Measurements from ENCODE around the gene VWA8.
A peak's percentile ranks its signal among the peaks of the same experiment; 100 is the strongest.

The VWA8 gene

GRCh38 chr13:41691274-41691673 is 269.6 kb downstream of the VWA8 start:
- DNase-seq (ENCODE audit: low read depth): peak; percentile 64

GRCh38 chr13:41682766-41683165 is 278.1 kb downstream of the VWA8 start:
- DNase-seq (ENCODE audit: low read depth): no peak

- no peak for DNase-seq (ENCODE audit: low read depth)
Observed at GRCh38 chr13:41682001-41682400, 278.9 kb downstream of the VWA8 start.

GRCh38 chr13:41681587-41681986 is 279.3 kb downstream of the VWA8 start:
- no peak for DNase-seq (ENCODE audit: low read depth)

GRCh38 chr13:41680900-41681299 is 280.0 kb downstream of the VWA8 start:
- DNase-seq (ENCODE audit: low read depth): no peak

- DNase-seq (ENCODE audit: low read depth): no peak
Observed at GRCh38 chr13:41678848-41679247, 282.1 kb downstream of the VWA8 start.

GRCh38 chr13:41678249-41678648 is 282.7 kb downstream of the VWA8 start:
- peak; percentile 26 for DNase-seq (ENCODE audit: low read depth)

- DNase-seq (ENCODE audit: low read depth): peak; percentile 55
Observed at GRCh38 chr13:41675306-41675705, 285.6 kb downstream of the VWA8 start.

- no peak for DNase-seq (ENCODE audit: low read depth)
Observed at GRCh38 chr13:41674246-41674645, 286.7 kb downstream of the VWA8 start.

- no peak for DNase-seq (ENCODE audit: low read depth)
Observed at GRCh38 chr13:41673640-41674039, 287.3 kb downstream of the VWA8 start.

GRCh38 chr13:41670873-41671443 is 290.0 kb downstream of the VWA8 start:
- DNase-seq (ENCODE audit: low read depth): no peak

GRCh38 chr13:41668130-41668757 is 292.7 kb downstream of the VWA8 start:
- DNase-seq (ENCODE audit: low read depth): peak; percentile 96

GRCh38 chr13:41666644-41667043 is 294.3 kb downstream of the VWA8 start:
- no peak for DNase-seq (ENCODE audit: low read depth)

GRCh38 chr13:41660411-41660810 is 300.5 kb downstream of the VWA8 start:
- DNase-seq (ENCODE audit: low read depth): no peak

- peak; percentile 89 for DNase-seq (ENCODE audit: low read depth)
Observed at GRCh38 chr13:41658057-41658661, 302.8 kb downstream of the VWA8 start.

- no peak for DNase-seq (ENCODE audit: low read depth)
Observed at GRCh38 chr13:41655997-41656396, 304.9 kb downstream of the VWA8 start.

GRCh38 chr13:41654796-41655195 is 306.1 kb downstream of the VWA8 start:
- DNase-seq (ENCODE audit: low read depth): no peak

GRCh38 chr13:41652735-41653361 is 308.1 kb downstream of the VWA8 start:
- peak; percentile 74 for DNase-seq (ENCODE audit: low read depth)

- no peak for DNase-seq (ENCODE audit: low read depth)
Observed at GRCh38 chr13:41651413-41652058, 309.4 kb downstream of the VWA8 start.

GRCh38 chr13:41650706-41651105 is 310.2 kb downstream of the VWA8 start:
- DNase-seq (ENCODE audit: low read depth): no peak

- DNase-seq (ENCODE audit: low read depth): peak; percentile 72
Observed at GRCh38 chr13:41649659-41650058, 311.2 kb downstream of the VWA8 start.

GRCh38 chr13:41648314-41648935 is 312.5 kb downstream of the VWA8 start:
- peak; percentile 86 for DNase-seq (ENCODE audit: low read depth)
